ENCODE measurements around the gene APOC1. TPM values are rescaled to one million over a fixed set of nuclear protein-coding genes. Genes with fewer than 3 reads are reported as not detected.
A peak's percentile ranks its signal among the peaks of the same experiment; 100 is the strongest.

APOC1 gene
- total RNA-seq, 1 experiment from 2014 or later = 4.7 TPM

DNA sequence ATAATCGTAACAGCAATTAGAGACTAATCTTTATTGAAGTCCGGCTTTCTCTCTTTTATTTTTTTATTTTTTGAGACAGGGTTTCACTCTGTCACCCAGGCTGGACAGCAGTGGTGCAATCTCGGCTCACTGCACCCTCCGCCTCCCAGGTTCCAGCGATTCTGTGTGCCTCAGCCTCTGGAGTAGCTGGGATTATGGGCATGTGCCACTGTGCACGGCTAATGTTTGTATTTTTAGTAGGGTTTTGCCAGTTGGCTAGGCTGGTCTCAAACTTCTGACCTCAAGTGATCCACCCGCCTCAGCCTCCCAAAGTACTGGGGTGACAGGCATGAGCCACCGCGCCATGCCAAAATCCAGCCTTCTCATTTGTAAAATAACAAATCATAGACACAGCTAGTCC is 35.1 kb downstream of the APOC1 start:
- Mint-ChIP-seq H3K4me3 (ENCODE audit: low read depth, unreplicated experiment) (no peak overlapping the region), H3K4me1 (ENCODE audit: low read depth, unreplicated experiment) (no peaks in the 10 kb centered on the region), H3K27ac (ENCODE audit: unreplicated experiment) (no peak overlapping the region), H3K9me3 (ENCODE audit: low read depth, unreplicated experiment) (no peaks in the 10 kb centered on the region), H3K36me3 (ENCODE audit: insufficient read depth, unreplicated experiment) (peaks cover 10% of the 10 kb centered on the region), H3K27me3 (ENCODE audit: unreplicated experiment) (peaks cover 10% of the 10 kb centered on the region)
- TF ChIP-seq, protein P1, sequence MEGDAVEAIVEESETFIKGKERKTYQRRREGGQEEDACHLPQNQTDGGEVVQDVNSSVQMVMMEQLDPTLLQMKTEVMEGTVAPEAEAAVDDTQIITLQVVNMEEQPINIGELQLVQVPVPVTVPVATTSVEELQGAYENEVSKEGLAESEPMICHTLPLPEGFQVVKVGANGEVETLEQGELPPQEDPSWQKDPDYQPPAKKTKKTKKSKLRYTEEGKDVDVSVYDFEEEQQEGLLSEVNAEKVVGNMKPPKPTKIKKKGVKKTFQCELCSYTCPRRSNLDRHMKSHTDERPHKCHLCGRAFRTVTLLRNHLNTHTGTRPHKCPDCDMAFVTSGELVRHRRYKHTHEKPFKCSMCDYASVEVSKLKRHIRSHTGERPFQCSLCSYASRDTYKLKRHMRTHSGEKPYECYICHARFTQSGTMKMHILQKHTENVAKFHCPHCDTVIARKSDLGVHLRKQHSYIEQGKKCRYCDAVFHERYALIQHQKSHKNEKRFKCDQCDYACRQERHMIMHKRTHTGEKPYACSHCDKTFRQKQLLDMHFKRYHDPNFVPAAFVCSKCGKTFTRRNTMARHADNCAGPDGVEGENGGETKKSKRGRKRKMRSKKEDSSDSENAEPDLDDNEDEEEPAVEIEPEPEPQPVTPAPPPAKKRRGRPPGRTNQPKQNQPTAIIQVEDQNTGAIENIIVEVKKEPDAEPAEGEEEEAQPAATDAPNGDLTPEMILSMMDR (IDR thresholded peaks at IDR 0.05; ENCODE audit: unreplicated experiment) = no peak
- CTCF ChIA-PET = no interaction called here
- no TSS peak for BruUV-seq (replicated peaks)
- intact Hi-C loops (cut with micrococcal nuclease; ENCODE audit: unreplicated experiment) = no loop called here
- no peak for DNase-seq

DNA sequence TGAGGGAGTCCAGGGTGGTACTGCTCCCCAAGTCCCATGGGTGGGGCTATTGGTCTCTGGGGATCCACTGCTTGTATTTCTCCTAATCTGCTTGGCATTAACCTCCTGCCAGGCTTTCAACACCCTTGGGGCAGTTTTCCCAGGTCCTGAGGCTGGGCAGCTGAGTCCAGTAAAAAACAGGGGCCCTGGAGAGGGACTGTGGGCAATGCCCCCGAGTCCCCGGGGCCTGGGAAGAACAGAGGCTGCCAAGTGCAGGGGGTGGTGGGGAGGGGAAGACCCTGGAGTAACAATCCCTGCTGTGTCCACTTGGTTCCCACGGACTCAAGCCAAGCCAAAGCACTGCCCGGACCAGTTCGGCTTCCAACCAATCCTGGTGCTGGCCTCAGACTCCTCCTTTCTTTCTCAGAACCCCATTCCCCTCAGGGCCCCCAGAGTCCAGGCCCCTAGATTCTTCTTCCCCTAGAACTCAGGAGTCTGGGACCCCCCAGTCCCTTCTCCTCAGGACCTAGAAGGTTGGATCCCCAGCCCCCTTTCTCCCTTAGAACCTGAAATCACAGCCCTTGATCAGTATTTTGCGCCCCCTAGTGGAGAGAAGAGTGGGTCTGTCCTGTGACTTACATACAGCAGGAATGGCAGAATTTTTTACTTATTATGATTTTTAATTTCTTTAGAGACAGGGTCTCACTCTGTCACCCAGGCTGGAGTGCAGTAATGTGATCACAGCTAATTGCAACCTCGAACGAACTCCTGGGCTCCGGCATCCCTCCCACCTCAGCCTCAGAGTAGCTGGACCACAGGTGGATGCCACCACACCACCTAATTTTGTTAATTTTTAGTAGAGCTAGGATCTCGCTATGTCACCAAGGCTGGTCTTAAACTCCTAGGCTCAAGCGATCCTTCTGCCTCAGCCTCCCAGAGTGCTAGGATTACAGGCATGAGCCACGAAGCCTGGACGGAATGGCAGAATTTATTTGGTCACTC is 37.1 kb downstream of the APOC1 start:
- Mint-ChIP-seq H3K27ac (ENCODE audit: unreplicated experiment) (no peak overlapping the region), H3K36me3 (ENCODE audit: insufficient read depth, unreplicated experiment) (peaks cover 28% of the 10 kb centered on the region), H3K4me3 (ENCODE audit: low read depth, unreplicated experiment) (no peak overlapping the region), H3K27me3 (ENCODE audit: unreplicated experiment) (no peaks in the 10 kb centered on the region), H3K4me1 (ENCODE audit: low read depth, unreplicated experiment) (no peaks in the 10 kb centered on the region), H3K9me3 (ENCODE audit: low read depth, unreplicated experiment) (no peaks in the 10 kb centered on the region)
- intact Hi-C loops (cut with micrococcal nuclease; ENCODE audit: unreplicated experiment) = loop anchor here (1.0 kb wide), 1 partner anchor 48 kb away; no protein-coding TSS in a partner anchor
- CTCF ChIA-PET = interaction anchor here (0.6 to 0.8 kb wide), 3 partner anchors 47 to 156 kb away, joined by 3 read pairs; no protein-coding TSS in a partner anchor
- no TSS peak for BruUV-seq (replicated peaks)
- TF ChIP-seq, protein P1 (IDR thresholded peaks at IDR 0.05; ENCODE audit: unreplicated experiment) = peak; percentile 94
- peak; percentile 77 for DNase-seq

DNA sequence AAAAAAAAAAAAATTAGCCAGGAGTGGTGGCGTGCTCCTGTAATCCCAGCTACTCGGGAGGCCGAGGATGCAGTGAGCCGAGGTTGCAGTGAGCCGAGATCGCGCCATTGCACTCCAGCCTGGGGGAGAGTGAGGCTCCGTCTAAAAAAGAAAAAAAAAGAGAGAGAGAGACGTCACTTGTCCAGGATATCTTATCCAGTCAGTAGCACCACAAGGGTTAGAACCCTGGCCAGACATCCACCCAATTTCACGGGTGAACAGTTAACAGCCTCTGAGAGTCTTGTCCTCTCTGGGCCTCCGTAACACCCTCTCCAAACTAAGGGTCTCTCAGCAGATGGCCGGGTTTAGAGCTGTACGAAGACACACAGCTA is 39.9 kb downstream of the APOC1 start:
- intact Hi-C loops (cut with micrococcal nuclease; ENCODE audit: unreplicated experiment) = no loop called here
- peak overlapping the region; percentile 88 for H3K4me3 Mint-ChIP-seq (ENCODE audit: low read depth, unreplicated experiment)
- TF ChIP-seq, protein P1 (IDR thresholded peaks at IDR 0.05; ENCODE audit: unreplicated experiment) = no peak
- no peaks in the 10 kb centered on the region for H3K27me3 Mint-ChIP-seq (ENCODE audit: unreplicated experiment)
- no TSS peak for BruUV-seq (replicated peaks)
- no peaks in the 10 kb centered on the region for H3K9me3 Mint-ChIP-seq (ENCODE audit: low read depth, unreplicated experiment)
- H3K27ac Mint-ChIP-seq (ENCODE audit: unreplicated experiment) = peak overlapping the region; percentile 96
- H3K4me1 Mint-ChIP-seq (ENCODE audit: low read depth, unreplicated experiment) = peaks cover 16% of the 10 kb centered on the region
- CTCF ChIA-PET = interaction anchor here (0.7 to 1.6 kb wide), 4 partner anchors 27 to 230 kb away, joined by 3 to 4 read pairs (median 4); partner anchors contain the start of gene APOE
- H3K36me3 Mint-ChIP-seq (ENCODE audit: insufficient read depth, unreplicated experiment) = peaks cover 28% of the 10 kb centered on the region
- no peak for DNase-seq

DNA sequence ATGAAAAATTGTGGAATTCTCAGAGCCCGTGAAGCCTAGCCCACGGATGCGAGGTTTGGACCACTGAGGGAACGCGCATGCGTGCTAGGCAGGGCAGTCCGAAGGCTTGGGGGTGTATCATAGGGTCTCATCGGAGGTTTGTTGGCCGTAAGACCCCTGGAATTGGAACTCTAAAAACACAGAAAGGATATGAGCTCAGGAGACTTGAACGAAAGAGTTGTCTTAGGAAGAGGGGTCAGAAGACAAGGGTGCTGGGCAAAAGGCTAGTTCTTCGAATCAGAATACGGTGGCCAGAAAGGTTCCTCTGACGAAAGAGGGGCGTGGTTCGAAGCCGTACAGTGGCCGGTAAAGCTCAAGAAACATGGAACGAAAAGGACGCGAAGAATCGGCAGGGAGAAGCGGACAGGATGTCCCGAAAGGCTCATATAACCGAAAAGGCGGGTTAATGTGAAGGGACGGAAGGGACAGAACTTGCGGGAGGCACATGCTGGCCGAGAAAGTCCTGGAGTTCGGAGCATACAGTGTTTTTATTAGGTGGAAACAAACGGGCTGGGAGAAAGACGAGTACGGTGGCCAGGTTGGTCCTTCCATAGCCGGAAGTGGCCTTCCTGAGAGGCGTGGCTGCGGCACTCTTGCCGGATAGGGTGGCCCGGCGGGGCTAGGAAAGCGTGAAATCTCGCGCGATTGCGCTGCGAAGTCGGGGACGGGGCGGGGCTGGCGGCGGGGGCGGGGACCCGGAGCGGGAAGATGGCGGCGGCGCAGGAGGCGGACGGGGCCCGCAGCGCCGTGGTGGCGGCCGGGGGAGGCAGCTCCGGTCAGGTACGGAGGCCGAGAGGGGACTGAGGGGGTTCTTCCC is 40.5 kb downstream of the APOC1 start, which contains the start of gene CLPTM1:
Gene CLPTM1 (plus strand): TSS at position 732 of the 856 bp plus-strand sequence. CDS start 16 bp downstream, at position 748.
- TF ChIP-seq, protein P1 (IDR thresholded peaks at IDR 0.05; ENCODE audit: unreplicated experiment) = no peak
- CTCF ChIA-PET = interaction anchor here (0.6 to 1.6 kb wide), 5 partner anchors 44 to 231 kb away, joined by 3 to 4 read pairs (median 3); partner anchors contain the start of gene APOE
- BruUV-seq (replicated peaks) = TSS peak; percentile 87
- peak within 1 kb of the TSS; percentile 96 for H3K27ac Mint-ChIP-seq (ENCODE audit: unreplicated experiment)
- peak; percentile 98 for DNase-seq
- peaks cover 28% of the 10 kb centered on the region for H3K36me3 Mint-ChIP-seq (ENCODE audit: insufficient read depth, unreplicated experiment)
- no peaks in the 10 kb centered on the region for H3K9me3 Mint-ChIP-seq (ENCODE audit: low read depth, unreplicated experiment)
- peaks cover 16% of the 10 kb centered on the region for H3K4me1 Mint-ChIP-seq (ENCODE audit: low read depth, unreplicated experiment)
- intact Hi-C loops (cut with micrococcal nuclease; ENCODE audit: unreplicated experiment) = no loop called here
- no peaks in the 10 kb centered on the region for H3K27me3 Mint-ChIP-seq (ENCODE audit: unreplicated experiment)
- peak within 1 kb of the TSS; percentile 88 for H3K4me3 Mint-ChIP-seq (ENCODE audit: low read depth, unreplicated experiment)
